A673 (cell line): ENCODE results near the gene EPHA6.

ENCODE experiments used
- EZH2 ChIP-seq: fragments of 200-600 bp; sonication (generic); IDR thresholded peaks from 2 replicates; pipeline ENCODE4 v1.6.1; 2017; ENCODE audit warnings: borderline replicate concordance, low read depth, mild to moderate bottlenecking, mixed read lengths, antibody characterized with exemption, low read length; ENCODE audit not compliant: poor library complexity, severe bottlenecking
- TF ChIP-seq, protein P1 (sequence below): fragments of 300-800, 200-600 bp; sonication (generic); conservative IDR thresholded peaks from 2 replicates; pipeline ENCODE4 v1.5.1; 2017; ENCODE audit warnings: low read depth, mild to moderate bottlenecking, antibody characterized with exemption, low read length, moderate library complexity, mixed read lengths

DNA sequence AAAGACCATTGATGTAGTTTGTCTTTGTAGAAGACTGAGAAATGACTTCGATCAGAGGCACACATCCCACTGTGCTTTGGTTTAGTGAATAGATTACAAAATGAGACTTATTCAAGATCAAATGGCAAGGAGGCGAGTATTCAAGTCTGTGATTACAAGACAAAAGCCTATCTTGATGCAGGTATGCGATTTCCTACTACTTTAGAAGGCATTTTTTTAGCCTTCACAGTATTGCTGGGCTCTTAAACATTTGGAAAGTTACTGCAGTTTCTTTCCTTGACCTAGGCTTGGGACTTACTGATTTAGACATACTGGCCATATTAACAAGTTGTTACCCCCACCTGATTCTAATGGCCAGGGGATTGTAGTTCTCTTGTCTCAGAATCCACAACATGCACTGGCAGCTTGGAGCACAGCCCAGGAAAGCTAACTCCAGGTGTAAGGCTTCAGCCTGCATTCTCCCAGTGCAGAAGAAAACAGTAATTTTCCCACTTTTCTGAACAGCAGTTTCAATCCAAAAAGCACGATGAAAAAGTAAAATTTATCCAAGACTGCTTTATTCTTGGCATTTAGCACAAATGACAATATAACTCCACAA, 311.6 kb downstream of the EPHA6 start:
- TF ChIP-seq, protein P1, sequence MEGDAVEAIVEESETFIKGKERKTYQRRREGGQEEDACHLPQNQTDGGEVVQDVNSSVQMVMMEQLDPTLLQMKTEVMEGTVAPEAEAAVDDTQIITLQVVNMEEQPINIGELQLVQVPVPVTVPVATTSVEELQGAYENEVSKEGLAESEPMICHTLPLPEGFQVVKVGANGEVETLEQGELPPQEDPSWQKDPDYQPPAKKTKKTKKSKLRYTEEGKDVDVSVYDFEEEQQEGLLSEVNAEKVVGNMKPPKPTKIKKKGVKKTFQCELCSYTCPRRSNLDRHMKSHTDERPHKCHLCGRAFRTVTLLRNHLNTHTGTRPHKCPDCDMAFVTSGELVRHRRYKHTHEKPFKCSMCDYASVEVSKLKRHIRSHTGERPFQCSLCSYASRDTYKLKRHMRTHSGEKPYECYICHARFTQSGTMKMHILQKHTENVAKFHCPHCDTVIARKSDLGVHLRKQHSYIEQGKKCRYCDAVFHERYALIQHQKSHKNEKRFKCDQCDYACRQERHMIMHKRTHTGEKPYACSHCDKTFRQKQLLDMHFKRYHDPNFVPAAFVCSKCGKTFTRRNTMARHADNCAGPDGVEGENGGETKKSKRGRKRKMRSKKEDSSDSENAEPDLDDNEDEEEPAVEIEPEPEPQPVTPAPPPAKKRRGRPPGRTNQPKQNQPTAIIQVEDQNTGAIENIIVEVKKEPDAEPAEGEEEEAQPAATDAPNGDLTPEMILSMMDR, result no peak
- no peak for TF ChIP-seq EZH2
